WTC11 (cell line): ENCODE data around the gene ATP2A2. TPM values are rescaled to one million over a fixed set of nuclear protein-coding genes. Genes with fewer than 3 reads are reported as not detected.

Source experiments
- ATAC-seq: fragments of 200-7000 bp; cut with Tn5 transposase; 2 replicates; pipeline ENCODE4 v1.10.0; 2021; ENCODE audit warnings: mild to moderate bottlenecking, moderate library complexity
- CTCF ChIA-PET: fragments of 300-600 bp; sonication (Branson Sonifier 250); formaldehyde crosslinking; loops from one replicate; lab custom pipeline; 2021; ENCODE audit warnings: antibody characterized with exemption; lab: Charles Lee
- POLR2A ChIA-PET: fragments of 350-600 bp; sonication (Branson Sonifier 250); formaldehyde crosslinking; loops from one replicate; lab custom pipeline; 2021; ENCODE audit warnings: antibody characterized with exemption; lab: Charles Lee
- DNase-seq: peaks from one replicate; pipeline ENCODE4 v3.0.0; 2021; ENCODE audit warnings: low spot score
- H3K27ac Mint-ChIP-seq: 2 replicates; pipeline ENCODE4 v1.8.0; 2021; ENCODE audit warnings: mixed read lengths
- H3K27me3 Mint-ChIP-seq: 2 replicates; pipeline ENCODE4 v1.8.0; 2021; ENCODE audit warnings: low read depth, mild to moderate bottlenecking, moderate library complexity, mixed read lengths
- H3K36me3 Mint-ChIP-seq: 2 replicates; pipeline ENCODE4 v1.8.0; 2021; ENCODE audit warnings: mixed read lengths
- H3K4me1 Mint-ChIP-seq: 2 replicates; pipeline ENCODE4 v1.8.0; 2022; ENCODE audit warnings: mixed read lengths
- H3K4me3 Mint-ChIP-seq: 2 replicates; pipeline ENCODE4 v1.8.0; 2021; ENCODE audit warnings: mild to moderate bottlenecking, moderate library complexity, mixed read lengths
- H3K9me3 Mint-ChIP-seq: 2 replicates; pipeline ENCODE4 v1.8.0; 2021; ENCODE audit warnings: mixed read lengths
- ETV6 ChIP-seq: sonication (generic); formaldehyde crosslinking; IDR thresholded peaks from 2 replicates; pipeline ENCODE4 v1.8.1; 2022; ENCODE audit warnings: mild to moderate bottlenecking, missing genetic modification reagents
- FOXP1 ChIP-seq: sonication (generic); formaldehyde crosslinking; IDR thresholded peaks from 2 replicates; pipeline ENCODE4 v1.8.0; 2022; ENCODE audit warnings: missing genetic modification reagents, mild to moderate bottlenecking, moderate library complexity, borderline replicate concordance
- GABPB1 ChIP-seq: sonication (generic); formaldehyde crosslinking; IDR thresholded peaks from 2 replicates; pipeline ENCODE4 v1.8.1; 2023; ENCODE audit warnings: mild to moderate bottlenecking, missing genetic modification reagents
- GTF2I ChIP-seq: fragments of 250-450 bp; sonication (Bioruptor Pico); conservative IDR thresholded peaks from 2 replicates; pipeline ENCODE4 v1.4.0; 2021; ENCODE audit warnings: mild to moderate bottlenecking
- NR1H2 ChIP-seq: sonication (generic); formaldehyde crosslinking; IDR thresholded peaks from 2 replicates; pipeline ENCODE4 v1.9.0; 2021; ENCODE audit warnings: mild to moderate bottlenecking, moderate library complexity, missing genetic modification reagents
- SOX15 ChIP-seq: fragments of 250-450 bp; sonication (Bioruptor Pico); IDR thresholded peaks from 2 replicates; pipeline ENCODE4 v1.9.0; 2021; ENCODE audit warnings: mild to moderate bottlenecking
- TEAD4 ChIP-seq: sonication (generic); formaldehyde crosslinking; IDR thresholded peaks from 2 replicates; pipeline ENCODE4 v1.8.0; 2022; ENCODE audit warnings: mild to moderate bottlenecking, missing genetic modification reagents
- ZNF219 ChIP-seq: sonication (generic); formaldehyde crosslinking; IDR thresholded peaks from 2 replicates; pipeline ENCODE4 v1.8.0; 2023; ENCODE audit warnings: missing genetic modification reagents, mild to moderate bottlenecking, borderline replicate concordance
- total RNA-seq: library from RNA; stranded (reverse); gene quantifications from 3 replicates; pipeline ENCODE4 v1.2.3, GENCODE V29; 2021
- TF ChIP-seq, protein P1 (sequence below): fragments of 200-600 bp; IDR thresholded peaks from 2 replicates; pipeline ENCODE4 v1.8.0; 2022; ENCODE audit warnings: antibody characterized with exemption
- TF ChIP-seq, protein P2 (sequence below): sonication (generic); formaldehyde crosslinking; IDR thresholded peaks from 2 replicates; pipeline ENCODE4 v1.8.1; 2022; ENCODE audit warnings: low read depth, missing genetic modification reagents, borderline replicate concordance
- TF ChIP-seq, protein P3 (sequence below): fragments of 250-450 bp; sonication (Bioruptor Pico); IDR thresholded peaks from 2 replicates; pipeline ENCODE4 v1.9.0; 2021; ENCODE audit warnings: moderate library complexity, mild to moderate bottlenecking, inconsistent platforms, borderline replicate concordance
- TF ChIP-seq, protein P4 (sequence below): sonication (generic); formaldehyde crosslinking; IDR thresholded peaks from 2 replicates; pipeline ENCODE4 v1.8.1; 2023; ENCODE audit warnings: mild to moderate bottlenecking, missing genetic modification reagents, moderate library complexity
- TF ChIP-seq, protein P5 (sequence below): sonication (generic); formaldehyde crosslinking; IDR thresholded peaks from 2 replicates; pipeline ENCODE4 v1.8.0; 2023; ENCODE audit warnings: missing genetic modification reagents, mild to moderate bottlenecking, borderline replicate concordance
- TF ChIP-seq, protein P6 (sequence below): fragments of 250-450 bp; sonication (Bioruptor Pico); conservative IDR thresholded peaks from 2 replicates; pipeline ENCODE4 v1.9.0; 2021; ENCODE audit warnings: mild to moderate bottlenecking

Gene ATP2A2
- total RNA-seq, 1 experiment from 2014 or later: 239 TPM

DNA sequence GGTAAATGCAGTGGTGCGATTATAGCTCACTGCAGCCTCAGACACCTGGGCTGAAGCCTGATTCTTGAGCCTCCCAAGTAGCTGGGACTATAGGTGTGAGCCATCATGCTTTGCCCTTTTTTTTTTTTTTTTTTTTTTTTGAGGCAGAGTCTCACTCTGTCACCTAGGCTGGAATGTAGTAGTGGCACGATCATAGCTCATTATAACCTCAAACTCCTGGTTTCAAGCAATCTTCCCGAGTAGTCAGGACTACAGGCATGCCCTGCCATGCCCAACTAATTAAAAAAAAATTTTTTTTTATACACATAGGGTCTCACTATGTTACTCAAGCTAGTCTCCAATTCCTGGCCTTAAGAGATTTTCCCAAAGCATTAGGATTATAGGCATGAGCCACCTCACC lies 6.9 kb downstream of the ATP2A2 start (continued):
- no peak for TF ChIP-seq GTF2I (CRISPR knock-in tag)

DNA sequence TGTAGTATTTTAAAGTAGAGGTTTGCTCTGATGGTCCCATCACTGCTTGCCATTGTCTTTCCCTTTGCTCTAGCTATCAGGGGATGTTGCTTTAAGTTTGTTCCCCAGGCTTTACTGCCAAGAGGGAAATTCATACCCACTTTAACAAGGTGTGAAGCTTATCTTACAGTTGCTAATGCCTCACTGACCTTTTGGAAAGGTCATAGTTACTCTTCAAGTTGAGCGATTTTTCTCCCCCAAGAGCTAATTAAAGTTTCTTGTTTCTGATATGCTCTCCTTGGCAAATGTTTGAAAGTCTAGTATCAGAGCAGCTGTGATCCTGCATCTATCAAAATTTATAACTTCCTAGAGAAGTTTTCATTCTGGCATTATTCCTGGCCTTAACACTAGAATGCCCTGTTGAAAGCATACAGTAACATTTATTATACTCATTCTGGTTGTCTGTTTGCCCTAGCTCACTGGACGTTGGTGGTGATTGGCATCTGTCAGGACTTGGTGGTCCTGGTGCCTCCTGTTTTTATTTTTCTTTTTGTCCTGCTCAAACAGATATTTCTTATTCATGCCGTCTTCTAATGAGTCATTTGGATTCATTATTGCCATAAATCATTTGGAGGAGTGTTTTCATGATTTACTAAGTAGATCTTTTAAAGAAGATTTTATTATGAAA lies 8.1 kb downstream of the ATP2A2 start:
- POLR2A ChIA-PET: no interaction called here
- CTCF ChIA-PET: interaction anchor here (0.6 kb wide), 1 partner anchor 187 kb away, joined by 3 read pairs; no protein-coding TSS in a partner anchor
- no peak overlapping the region for H3K4me3 Mint-ChIP-seq
- DNase-seq: no peak
- TF ChIP-seq FOXP1: no peak
- TF ChIP-seq, protein P1, sequence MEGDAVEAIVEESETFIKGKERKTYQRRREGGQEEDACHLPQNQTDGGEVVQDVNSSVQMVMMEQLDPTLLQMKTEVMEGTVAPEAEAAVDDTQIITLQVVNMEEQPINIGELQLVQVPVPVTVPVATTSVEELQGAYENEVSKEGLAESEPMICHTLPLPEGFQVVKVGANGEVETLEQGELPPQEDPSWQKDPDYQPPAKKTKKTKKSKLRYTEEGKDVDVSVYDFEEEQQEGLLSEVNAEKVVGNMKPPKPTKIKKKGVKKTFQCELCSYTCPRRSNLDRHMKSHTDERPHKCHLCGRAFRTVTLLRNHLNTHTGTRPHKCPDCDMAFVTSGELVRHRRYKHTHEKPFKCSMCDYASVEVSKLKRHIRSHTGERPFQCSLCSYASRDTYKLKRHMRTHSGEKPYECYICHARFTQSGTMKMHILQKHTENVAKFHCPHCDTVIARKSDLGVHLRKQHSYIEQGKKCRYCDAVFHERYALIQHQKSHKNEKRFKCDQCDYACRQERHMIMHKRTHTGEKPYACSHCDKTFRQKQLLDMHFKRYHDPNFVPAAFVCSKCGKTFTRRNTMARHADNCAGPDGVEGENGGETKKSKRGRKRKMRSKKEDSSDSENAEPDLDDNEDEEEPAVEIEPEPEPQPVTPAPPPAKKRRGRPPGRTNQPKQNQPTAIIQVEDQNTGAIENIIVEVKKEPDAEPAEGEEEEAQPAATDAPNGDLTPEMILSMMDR: no peak
- TF ChIP-seq TEAD4 (CRISPR knock-in tag): no peak
- TF ChIP-seq, protein P2, sequence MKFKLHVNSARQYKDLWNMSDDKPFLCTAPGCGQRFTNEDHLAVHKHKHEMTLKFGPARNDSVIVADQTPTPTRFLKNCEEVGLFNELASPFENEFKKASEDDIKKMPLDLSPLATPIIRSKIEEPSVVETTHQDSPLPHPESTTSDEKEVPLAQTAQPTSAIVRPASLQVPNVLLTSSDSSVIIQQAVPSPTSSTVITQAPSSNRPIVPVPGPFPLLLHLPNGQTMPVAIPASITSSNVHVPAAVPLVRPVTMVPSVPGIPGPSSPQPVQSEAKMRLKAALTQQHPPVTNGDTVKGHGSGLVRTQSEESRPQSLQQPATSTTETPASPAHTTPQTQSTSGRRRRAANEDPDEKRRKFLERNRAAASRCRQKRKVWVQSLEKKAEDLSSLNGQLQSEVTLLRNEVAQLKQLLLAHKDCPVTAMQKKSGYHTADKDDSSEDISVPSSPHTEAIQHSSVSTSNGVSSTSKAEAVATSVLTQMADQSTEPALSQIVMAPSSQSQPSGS (CRISPR knock-in tag): no peak
- no peak for TF ChIP-seq NR1H2 (CRISPR knock-in tag)
- TF ChIP-seq, protein P3, sequence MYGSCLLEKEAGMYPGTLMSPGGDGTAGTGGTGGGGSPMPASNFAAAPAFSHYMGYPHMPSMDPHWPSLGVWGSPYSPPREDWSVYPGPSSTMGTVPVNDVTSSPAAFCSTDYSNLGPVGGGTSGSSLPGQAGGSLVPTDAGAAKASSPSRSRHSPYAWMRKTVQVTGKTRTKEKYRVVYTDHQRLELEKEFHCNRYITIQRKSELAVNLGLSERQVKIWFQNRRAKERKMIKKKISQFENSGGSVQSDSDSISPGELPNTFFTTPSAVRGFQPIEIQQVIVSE (CRISPR knock-in tag): no peak
- TF ChIP-seq, protein P4, sequence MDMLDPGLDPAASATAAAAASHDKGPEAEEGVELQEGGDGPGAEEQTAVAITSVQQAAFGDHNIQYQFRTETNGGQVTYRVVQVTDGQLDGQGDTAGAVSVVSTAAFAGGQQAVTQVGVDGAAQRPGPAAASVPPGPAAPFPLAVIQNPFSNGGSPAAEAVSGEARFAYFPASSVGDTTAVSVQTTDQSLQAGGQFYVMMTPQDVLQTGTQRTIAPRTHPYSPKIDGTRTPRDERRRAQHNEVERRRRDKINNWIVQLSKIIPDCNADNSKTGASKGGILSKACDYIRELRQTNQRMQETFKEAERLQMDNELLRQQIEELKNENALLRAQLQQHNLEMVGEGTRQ (CRISPR knock-in tag): no peak
- TF ChIP-seq, protein P5, sequence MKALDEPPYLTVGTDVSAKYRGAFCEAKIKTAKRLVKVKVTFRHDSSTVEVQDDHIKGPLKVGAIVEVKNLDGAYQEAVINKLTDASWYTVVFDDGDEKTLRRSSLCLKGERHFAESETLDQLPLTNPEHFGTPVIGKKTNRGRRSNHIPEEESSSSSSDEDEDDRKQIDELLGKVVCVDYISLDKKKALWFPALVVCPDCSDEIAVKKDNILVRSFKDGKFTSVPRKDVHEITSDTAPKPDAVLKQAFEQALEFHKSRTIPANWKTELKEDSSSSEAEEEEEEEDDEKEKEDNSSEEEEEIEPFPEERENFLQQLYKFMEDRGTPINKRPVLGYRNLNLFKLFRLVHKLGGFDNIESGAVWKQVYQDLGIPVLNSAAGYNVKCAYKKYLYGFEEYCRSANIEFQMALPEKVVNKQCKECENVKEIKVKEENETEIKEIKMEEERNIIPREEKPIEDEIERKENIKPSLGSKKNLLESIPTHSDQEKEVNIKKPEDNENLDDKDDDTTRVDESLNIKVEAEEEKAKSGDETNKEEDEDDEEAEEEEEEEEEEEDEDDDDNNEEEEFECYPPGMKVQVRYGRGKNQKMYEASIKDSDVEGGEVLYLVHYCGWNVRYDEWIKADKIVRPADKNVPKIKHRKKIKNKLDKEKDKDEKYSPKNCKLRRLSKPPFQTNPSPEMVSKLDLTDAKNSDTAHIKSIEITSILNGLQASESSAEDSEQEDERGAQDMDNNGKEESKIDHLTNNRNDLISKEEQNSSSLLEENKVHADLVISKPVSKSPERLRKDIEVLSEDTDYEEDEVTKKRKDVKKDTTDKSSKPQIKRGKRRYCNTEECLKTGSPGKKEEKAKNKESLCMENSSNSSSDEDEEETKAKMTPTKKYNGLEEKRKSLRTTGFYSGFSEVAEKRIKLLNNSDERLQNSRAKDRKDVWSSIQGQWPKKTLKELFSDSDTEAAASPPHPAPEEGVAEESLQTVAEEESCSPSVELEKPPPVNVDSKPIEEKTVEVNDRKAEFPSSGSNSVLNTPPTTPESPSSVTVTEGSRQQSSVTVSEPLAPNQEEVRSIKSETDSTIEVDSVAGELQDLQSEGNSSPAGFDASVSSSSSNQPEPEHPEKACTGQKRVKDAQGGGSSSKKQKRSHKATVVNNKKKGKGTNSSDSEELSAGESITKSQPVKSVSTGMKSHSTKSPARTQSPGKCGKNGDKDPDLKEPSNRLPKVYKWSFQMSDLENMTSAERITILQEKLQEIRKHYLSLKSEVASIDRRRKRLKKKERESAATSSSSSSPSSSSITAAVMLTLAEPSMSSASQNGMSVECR (CRISPR knock-in tag): no peak
- no peak for TF ChIP-seq GABPB1
- no peak for TF ChIP-seq ZNF219 (CRISPR knock-in tag)
- no peak for TF ChIP-seq ETV6 (CRISPR knock-in tag)
- TF ChIP-seq, protein P6, sequence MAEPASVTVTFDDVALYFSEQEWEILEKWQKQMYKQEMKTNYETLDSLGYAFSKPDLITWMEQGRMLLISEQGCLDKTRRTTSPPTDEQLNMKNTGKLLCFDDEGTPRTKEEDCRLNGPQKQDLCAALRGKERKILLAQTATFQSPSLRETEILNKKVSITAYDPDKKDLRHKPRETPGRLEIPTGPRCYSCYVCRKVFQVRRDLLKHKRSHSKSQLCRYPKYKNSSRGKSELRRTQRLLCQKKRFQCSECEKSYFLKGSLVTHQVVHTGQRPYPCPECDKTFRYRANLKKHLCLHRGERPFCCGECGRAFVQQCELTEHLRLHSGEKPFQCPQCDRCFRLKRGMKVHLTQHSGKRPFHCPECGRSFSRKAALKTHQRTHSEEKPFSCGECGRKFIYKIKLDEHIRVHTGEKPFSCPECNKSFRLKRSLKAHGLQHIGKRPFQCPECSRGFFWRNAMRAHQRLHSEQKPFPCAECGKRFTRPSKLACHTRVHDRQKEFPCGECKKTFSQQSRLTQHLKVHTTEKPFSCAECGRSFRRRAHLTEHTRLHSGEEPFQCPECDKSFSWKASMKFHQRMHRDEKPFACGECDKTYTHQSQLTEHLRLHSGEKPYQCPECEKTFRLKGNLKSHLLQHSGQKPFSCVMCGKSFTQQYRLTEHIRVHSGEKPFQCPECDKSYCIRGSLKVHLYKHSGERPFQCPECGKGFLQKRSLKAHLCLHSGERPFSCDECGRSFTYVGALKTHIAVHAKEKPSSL (CRISPR knock-in tag): no peak
- TF ChIP-seq SOX15 (CRISPR knock-in tag): no peak
- TF ChIP-seq, all 79 proteins: peak for 0
- peaks cover 75% of the 10 kb centered on the region for H3K36me3 Mint-ChIP-seq
- 0 out of 2 replicates have a peak overlapping the region, but pooled peaks have one; percentile 35 for H3K27ac Mint-ChIP-seq
- no peak for ATAC-seq
- no peaks in the 10 kb centered on the region for H3K27me3 Mint-ChIP-seq
- H3K9me3 Mint-ChIP-seq: no peaks in the 10 kb centered on the region
- H3K4me1 Mint-ChIP-seq: peaks cover 25% of the 10 kb centered on the region
